ENCODE measurements around the gene RAVER1.

RAVER1 gene

DNA sequence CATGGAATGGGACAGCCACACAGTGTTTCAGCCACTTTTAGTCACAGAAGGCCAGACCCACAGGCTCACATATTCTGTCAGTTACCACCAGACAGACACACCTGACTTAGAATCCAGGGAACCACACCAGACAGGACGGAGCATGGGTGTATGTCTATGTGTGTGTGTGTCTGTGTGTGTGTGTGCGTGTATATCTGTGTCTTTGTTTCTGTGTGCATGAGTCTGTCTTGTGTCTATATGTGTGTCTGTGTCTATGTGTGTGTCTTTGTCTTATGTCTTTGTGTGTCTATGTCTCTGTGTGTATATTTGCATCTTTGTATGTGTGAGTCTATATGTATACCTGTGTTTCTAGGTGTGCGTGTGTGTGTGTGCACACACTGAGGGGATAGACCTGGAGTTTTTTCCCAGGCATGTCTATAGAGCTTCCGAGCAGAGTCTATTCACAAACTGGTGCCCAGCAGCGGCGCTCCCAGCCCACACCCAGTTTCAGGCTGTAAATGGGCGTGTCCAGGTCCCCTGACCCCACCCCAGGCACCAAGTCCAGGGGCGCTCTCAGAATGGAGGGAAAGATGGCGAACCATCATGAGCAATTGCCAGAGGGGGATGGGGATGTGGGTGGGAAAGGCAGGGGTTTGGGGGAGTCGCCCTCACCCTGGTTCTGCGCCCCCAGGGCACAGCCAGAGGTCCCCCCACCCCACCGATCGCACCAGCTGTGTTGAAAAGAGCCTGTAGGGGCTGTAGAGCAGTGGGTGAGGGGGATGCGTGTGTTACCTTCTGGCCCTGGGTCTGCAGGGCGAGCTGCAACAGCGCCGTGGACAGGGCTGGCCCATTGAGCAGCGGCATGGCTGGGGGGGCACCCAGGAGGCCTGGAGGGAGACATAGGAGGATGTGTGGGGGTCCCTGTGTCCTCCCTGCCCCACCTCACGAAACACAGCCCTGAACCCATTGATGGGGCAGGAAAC lies 11.2 kb downstream of the RAVER1 start:
- no peak for DNase-seq (ENCODE audit: low spot score)
- in situ Hi-C loops (cut with MboI; ENCODE audit: low pct_unique_long_range_greater_than_20kb, low sequenced_read_pairs, unreplicated experiment) = no loop called here
- no peak for TF ChIP-seq CTCF (IDR thresholded peaks at IDR 0.05; ENCODE audit: extremely low read depth, insufficient read depth, missing control alignments)

- TF ChIP-seq CTCF (IDR thresholded peaks at IDR 0.05; ENCODE audit: extremely low read depth, insufficient read depth, missing control alignments) = no peak
- in situ Hi-C loops (cut with MboI; ENCODE audit: low pct_unique_long_range_greater_than_20kb, low sequenced_read_pairs, unreplicated experiment) = no loop called here
- DNase-seq (ENCODE audit: low spot score) = no peak
Observed at GRCh38 chr19:10321417-10321797, 11.9 kb downstream of the RAVER1 start.

DNA sequence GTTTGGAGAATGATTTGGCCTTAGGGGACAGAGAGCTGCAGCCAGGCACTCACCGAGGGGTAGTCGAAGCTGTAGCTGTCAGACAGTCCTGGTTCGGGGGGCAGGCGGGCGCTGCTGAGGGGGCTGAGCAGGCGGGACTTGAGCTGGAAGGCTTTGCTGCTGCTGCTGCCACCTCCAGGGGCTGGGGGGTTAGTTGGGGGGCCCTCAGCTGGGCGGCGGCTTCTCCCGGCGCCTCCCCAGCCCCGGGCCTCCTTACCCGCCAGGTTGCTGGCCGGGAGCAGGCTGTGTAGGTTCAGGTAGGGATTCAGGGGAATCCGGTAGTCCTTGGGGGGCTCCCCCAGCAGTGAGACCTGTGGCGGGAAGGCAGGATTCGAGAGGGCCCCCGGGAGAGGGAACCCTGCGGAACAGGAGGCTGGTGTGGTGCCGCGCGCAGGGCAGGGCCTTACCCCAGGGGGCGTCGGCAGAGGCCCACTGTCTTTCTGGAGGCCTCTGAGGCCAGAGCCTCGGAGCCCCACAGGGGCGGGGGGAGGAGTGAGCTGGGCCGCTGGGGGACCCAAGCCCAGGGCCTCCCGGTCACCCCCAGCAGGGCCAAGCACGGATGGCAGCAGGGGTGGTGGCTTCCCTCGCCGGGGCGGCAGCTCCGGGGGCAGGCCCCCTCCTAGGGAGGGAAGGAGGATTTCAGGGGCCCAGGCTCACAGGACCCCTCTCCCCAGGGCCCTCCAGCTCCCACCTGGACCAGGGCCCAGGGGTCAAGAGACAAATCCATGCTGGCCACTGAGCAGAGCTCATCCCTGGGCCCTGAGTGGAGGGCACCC lies 12.5 kb downstream of the RAVER1 start:
- in situ Hi-C loops (cut with MboI; ENCODE audit: low pct_unique_long_range_greater_than_20kb, low sequenced_read_pairs, unreplicated experiment) = no loop called here
- TF ChIP-seq CTCF (IDR thresholded peaks at IDR 0.05; ENCODE audit: extremely low read depth, insufficient read depth, missing control alignments) = no peak
- DNase-seq (ENCODE audit: low spot score) = no peak

GRCh38 chr19:10318807-10319682 lies 14.3 kb downstream of the RAVER1 start:
- no peak for DNase-seq (ENCODE audit: low spot score)
- no peak for TF ChIP-seq CTCF (IDR thresholded peaks at IDR 0.05; ENCODE audit: extremely low read depth, insufficient read depth, missing control alignments)
- in situ Hi-C loops (cut with MboI; ENCODE audit: low pct_unique_long_range_greater_than_20kb, low sequenced_read_pairs, unreplicated experiment) = no loop called here

- in situ Hi-C loops (cut with MboI; ENCODE audit: low pct_unique_long_range_greater_than_20kb, low sequenced_read_pairs, unreplicated experiment) = no loop called here
- TF ChIP-seq CTCF (IDR thresholded peaks at IDR 0.05; ENCODE audit: extremely low read depth, insufficient read depth, missing control alignments) = no peak
- DNase-seq (ENCODE audit: low spot score) = no peak
Observed at GRCh38 chr19:10317857-10318462, 15.4 kb downstream of the RAVER1 start.
